NCI-H226 (cell line): ENCODE data around the gene MT1X.
"Not testable (repeated sequence)": the region's sequence is repeated elsewhere in the genome, so short reads cannot be mapped to it uniquely, and the experiment has no call there.

Experiments used
- DNase-seq: peaks from one replicate; pipeline ENCODE4 v3.0.0-alpha.2; 2015

The MT1X gene

DNA sequence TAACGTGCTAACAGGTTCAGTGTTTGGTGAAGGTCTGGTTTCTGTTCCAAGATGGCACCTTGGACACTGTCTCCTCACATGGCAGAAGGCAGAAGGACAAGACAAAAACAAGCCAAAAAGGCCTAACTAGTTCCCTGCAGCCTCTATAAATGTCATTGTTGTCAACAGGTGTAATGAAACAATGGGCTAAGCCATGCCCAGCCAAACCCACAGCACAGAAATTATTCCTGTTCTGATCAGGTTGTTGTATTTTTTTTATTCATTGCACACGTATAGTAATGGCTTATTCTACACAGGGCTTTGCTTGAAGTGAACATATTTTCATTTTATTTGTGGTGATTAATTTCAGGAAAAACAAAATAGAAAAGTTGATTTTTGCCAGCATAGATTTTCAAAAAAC, 31.5 kb downstream of the MT1X start:
- DNase-seq = no peak

- DNase-seq = no peak
Observed at GRCh38 chr16:56715126-56715525, 32.9 kb downstream of the MT1X start.

DNA sequence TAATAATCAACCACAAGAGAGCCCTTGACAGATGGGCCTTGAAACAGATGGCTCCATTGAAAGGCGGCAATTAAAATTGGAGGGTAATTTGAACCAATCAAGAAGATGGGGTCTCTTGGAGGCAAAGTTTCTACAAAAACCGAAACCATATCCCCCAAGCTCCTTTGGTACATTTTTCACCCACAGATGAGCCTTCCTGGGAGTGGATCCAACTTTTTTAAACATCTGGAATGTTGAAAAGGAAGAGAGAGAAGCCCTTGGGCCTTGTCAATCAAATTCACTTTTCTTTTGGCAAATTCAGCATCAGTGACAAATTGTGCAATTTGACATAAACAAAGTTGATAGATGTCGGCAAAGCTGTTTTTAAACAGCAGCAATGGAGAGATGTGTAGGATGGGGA, 34.5 kb downstream of the MT1X start:
- DNase-seq = no peak

GRCh38 chr16:56717532-56717931, 35.3 kb downstream of the MT1X start:
- DNase-seq = not testable (repeated sequence)

DNA sequence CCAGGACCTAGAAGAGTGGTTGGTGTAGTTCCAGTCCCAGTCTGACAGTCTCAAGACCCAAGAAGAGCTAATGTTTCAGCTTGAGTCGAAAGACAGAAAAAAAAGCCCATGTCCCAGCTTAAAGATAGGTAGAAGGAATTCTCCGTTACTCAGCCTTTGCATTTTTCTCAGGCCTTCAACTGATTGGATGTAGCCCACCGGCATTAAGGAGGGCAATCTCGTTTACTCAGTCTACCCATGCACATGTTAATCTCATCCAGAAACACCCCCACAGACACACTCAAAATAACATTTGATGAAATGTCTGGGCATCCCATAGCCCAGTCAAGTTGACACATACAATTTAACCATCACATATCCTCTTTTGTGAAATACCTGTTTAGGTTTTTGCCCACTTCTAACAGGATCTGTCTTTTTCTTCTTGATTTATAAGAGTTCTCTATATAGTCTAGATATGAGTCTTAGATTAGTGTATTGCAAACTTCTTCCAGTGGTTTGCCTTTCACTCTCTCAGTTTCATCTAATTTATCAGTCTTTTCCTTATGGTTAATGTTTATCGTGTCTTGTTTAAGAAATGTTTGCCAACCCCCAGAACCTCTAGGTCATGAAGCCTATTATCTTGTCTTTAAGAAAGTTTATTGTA, 40.1 kb downstream of the MT1X start:
- no peak for DNase-seq

DNA sequence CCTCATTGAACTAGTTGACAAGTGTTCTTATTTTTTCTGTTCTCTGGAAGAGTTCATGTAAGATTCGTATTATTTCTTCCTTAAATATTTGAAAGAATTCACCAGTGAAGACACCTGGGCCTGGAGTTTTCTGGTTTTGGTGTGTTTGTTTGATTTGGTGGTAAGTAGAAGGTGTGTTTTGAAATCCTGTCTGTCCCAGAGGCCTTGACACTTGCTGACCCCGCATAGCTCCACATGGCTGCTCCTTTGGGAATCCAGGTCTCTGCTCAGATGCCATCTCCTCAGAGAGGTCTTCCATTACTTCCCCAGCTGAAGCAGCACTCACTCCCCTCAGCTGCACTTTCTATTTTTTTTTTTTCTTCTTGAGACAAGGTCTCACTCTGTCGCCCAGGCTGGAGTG, 41.9 kb downstream of the MT1X start:
- DNase-seq = no peak

- no peak for DNase-seq
Observed at GRCh38 chr16:56726283-56726682, 44.0 kb downstream of the MT1X start.

- no peak for DNase-seq
Observed at GRCh38 chr16:56726926-56727325, 44.7 kb downstream of the MT1X start.

GRCh38 chr16:56728027-56728426, 45.8 kb downstream of the MT1X start:
- DNase-seq = no peak

DNA sequence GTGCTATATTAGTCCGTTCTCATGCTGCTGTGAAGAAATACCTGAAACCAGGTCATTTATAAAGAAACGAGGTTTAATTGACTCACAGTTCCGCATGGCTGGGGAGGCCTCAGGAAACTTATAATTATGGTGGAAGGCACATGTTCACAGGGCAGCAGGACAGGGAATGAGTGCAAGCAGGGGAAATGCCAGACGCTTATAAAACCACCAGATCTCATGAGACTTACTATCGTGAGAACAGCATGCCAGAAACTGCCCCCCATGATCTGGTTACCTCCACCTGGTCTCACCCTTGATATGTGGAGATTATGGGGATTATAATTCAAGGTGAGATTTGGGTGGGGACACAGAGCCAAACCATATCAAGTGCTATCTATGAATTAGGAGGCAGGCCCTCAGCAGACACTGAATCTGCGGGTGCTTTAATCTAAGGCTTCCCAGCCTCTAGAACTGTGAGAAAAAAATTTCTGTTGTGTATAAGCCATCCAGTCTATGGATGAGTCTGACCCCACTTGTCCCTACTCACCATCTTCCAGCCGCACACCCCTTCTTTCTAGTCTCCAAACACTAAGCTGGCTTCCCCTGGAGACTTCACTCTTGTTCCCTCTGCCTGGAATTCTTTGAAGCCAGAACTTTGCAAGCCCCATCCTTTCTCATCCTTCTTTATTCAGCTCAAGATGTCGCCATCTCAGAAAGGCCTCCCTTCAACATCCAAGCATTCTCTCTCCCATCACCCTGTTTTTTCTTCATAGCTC, 46.9 kb downstream of the MT1X start:
- DNase-seq = no peak

GRCh38 chr16:56729735-56730662, 47.7 kb downstream of the MT1X start, which contains the start of gene NUP93:
TSS of gene NUP93 (plus strand) at chr16:56730129. CDS start at chr16:56748248, 18,119 bp downstream.
- peak; percentile 91 for DNase-seq

GRCh38 chr16:56732366-56732765, 50.1 kb downstream of the MT1X start:
- no peak for DNase-seq

DNA sequence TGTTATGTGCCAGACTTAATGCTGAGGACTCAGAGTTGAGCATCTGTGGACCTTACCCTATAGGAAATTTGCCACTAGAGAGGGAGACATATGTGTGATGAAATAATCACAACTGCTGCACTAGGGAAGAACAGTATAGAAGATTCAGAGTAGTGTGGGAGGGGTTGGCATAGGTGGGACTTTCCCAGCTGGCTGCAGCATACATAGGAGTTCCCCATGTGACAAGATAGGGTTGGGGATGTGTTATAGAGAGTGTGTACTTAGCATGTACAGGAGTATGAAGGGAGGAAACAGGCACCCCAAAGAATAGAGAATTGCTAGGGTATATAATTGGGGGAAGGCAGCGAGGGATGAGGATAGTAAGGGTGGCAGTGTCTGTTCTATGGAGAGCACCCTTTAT, 50.6 kb downstream of the MT1X start:
- no peak for DNase-seq
